HG03097 (cell line): Measurements from ENCODE around the gene ZC3H12A.

ENCODE experiments used
- ATAC-seq: cut with Tn5 transposase; IDR thresholded peaks from one replicate; pipeline ENCODE4 v1.9.1; 2021; ENCODE audit not compliant: unreplicated experiment, low FRiP score

ZC3H12A gene

GRCh38 chr1:37474046-37474696, at the start of gene ZC3H12A:
Gene ZC3H12A (plus strand): TSS chr1:37474580. CDS start chr1:37475497, 917 bp downstream.
- ATAC-seq, result peak; percentile 55

GRCh38 chr1:37425221-37425620, 49.2 kb upstream of the ZC3H12A start:
- no peak for ATAC-seq

- no peak for ATAC-seq
These were observed 45.4 kb upstream of the ZC3H12A start for GRCh38 chr1:37429029-37429428.

- ATAC-seq, result no peak
These were observed 44.0 kb upstream of the ZC3H12A start for GRCh38 chr1:37430103-37430985.

GRCh38 chr1:37432716-37433115, 41.7 kb upstream of the ZC3H12A start:
- no peak for ATAC-seq

- no peak for ATAC-seq
These were observed 41.2 kb upstream of the ZC3H12A start for GRCh38 chr1:37433171-37433570.

GRCh38 chr1:37434292-37435225, 39.8 kb upstream of the ZC3H12A start:
- no peak for ATAC-seq

GRCh38 chr1:37437087-37437486, 37.3 kb upstream of the ZC3H12A start:
- ATAC-seq, result no peak

GRCh38 chr1:37438037-37438868, 36.1 kb upstream of the ZC3H12A start:
- ATAC-seq, result no peak

GRCh38 chr1:37438869-37439343, 35.5 kb upstream of the ZC3H12A start:
- no peak for ATAC-seq

- no peak for ATAC-seq
These were observed 34.9 kb upstream of the ZC3H12A start for GRCh38 chr1:37439349-37439995.

- no peak for ATAC-seq
These were observed 32.9 kb upstream of the ZC3H12A start for GRCh38 chr1:37441490-37441889.

- ATAC-seq, result no peak
These were observed 32.2 kb upstream of the ZC3H12A start for GRCh38 chr1:37442139-37442538.

- no peak for ATAC-seq
These were observed 31.7 kb upstream of the ZC3H12A start for GRCh38 chr1:37442644-37443043.

- ATAC-seq, result no peak
These were observed 27.5 kb upstream of the ZC3H12A start for GRCh38 chr1:37446874-37447273.

- no peak for ATAC-seq
These were observed 26.2 kb upstream of the ZC3H12A start for GRCh38 chr1:37448185-37448584.

GRCh38 chr1:37448691-37449417, 25.5 kb upstream of the ZC3H12A start:
- ATAC-seq, result no peak

- ATAC-seq, result no peak
These were observed 24.4 kb upstream of the ZC3H12A start for GRCh38 chr1:37449936-37450335.

- ATAC-seq, result no peak
These were observed 22.0 kb upstream of the ZC3H12A start for GRCh38 chr1:37452416-37452815.
